HG03064 (cell line): ENCODE results near the gene MYRF.

Experiments used
- ATAC-seq: cut with Tn5 transposase; IDR thresholded peaks from one replicate; pipeline ENCODE4 v1.9.1; 2021; ENCODE audit warnings: low read depth; ENCODE audit not compliant: unreplicated experiment

MYRF gene

GRCh38 chr11:61752117-61752924 lies at the start of gene MYRF:
Gene MYRF, plus strand, starts transcription at chr11:61752636. Its CDS starts 109 bp downstream, at chr11:61752745.
- ATAC-seq = no peak

- ATAC-seq = no peak
Observed at GRCh38 chr11:61702701-61703312, 49.6 kb upstream of the MYRF start.

GRCh38 chr11:61704838-61705237 lies 47.6 kb upstream of the MYRF start:
- no peak for ATAC-seq

- no peak for ATAC-seq
Observed at GRCh38 chr11:61706452-61707400, 45.7 kb upstream of the MYRF start.

GRCh38 chr11:61707574-61707973 lies 44.9 kb upstream of the MYRF start:
- ATAC-seq = no peak

GRCh38 chr11:61709110-61709509 lies 43.3 kb upstream of the MYRF start:
- ATAC-seq = no peak

- ATAC-seq = no peak
Observed at GRCh38 chr11:61709572-61709971, 42.9 kb upstream of the MYRF start.

GRCh38 chr11:61710019-61710418 lies 42.4 kb upstream of the MYRF start:
- ATAC-seq = no peak

- no peak for ATAC-seq
Observed at GRCh38 chr11:61711037-61711436, 41.4 kb upstream of the MYRF start.

GRCh38 chr11:61711498-61711897 lies 40.9 kb upstream of the MYRF start:
- no peak for ATAC-seq

GRCh38 chr11:61712314-61712713 lies 40.1 kb upstream of the MYRF start:
- no peak for ATAC-seq

- ATAC-seq = no peak
Observed at GRCh38 chr11:61712846-61713245, 39.6 kb upstream of the MYRF start.

GRCh38 chr11:61713464-61713863 lies 39.0 kb upstream of the MYRF start:
- no peak for ATAC-seq

GRCh38 chr11:61713906-61714305 lies 38.5 kb upstream of the MYRF start:
- ATAC-seq = no peak

GRCh38 chr11:61714316-61714715 lies 38.1 kb upstream of the MYRF start:
- no peak for ATAC-seq

- ATAC-seq = no peak
Observed at GRCh38 chr11:61714916-61715315, 37.5 kb upstream of the MYRF start.

- ATAC-seq = no peak
Observed at GRCh38 chr11:61715867-61716266, 36.6 kb upstream of the MYRF start.

- no peak for ATAC-seq
Observed at GRCh38 chr11:61716478-61717285, 35.8 kb upstream of the MYRF start.

- ATAC-seq = no peak
Observed at GRCh38 chr11:61717286-61718033, 35.0 kb upstream of the MYRF start.
